HUES48 (cell line): Measurements from ENCODE around the gene AAR2.
A peak's percentile ranks its signal among the peaks of the same experiment; 100 is the strongest.

ENCODE experiments used
- H3K27ac ChIP-seq: one replicate; pipeline ENCODE4 v1.7.0; 2013; ENCODE audit warnings: low read depth, low read length, inconsistent platforms
- H3K27me3 ChIP-seq: 2 replicates; pipeline ENCODE4 v1.6.1; 2013; ENCODE audit warnings: mild to moderate bottlenecking, low read length; ENCODE audit not compliant: control insufficient read depth, insufficient read depth
- H3K36me3 ChIP-seq: 2 replicates; pipeline ENCODE4 v1.6.1; 2013; ENCODE audit warnings: low read length; ENCODE audit not compliant: control insufficient read depth, insufficient read depth
- H3K4me1 ChIP-seq: 2 replicates; pipeline ENCODE4 v1.6.1; 2013; ENCODE audit warnings: mild to moderate bottlenecking, low read length; ENCODE audit not compliant: control insufficient read depth, insufficient read depth
- H3K4me3 ChIP-seq: 2 replicates; pipeline ENCODE4 v1.5.1; 2013; ENCODE audit warnings: mild to moderate bottlenecking, low read depth, low read length
- H3K9ac ChIP-seq: 2 replicates; pipeline ENCODE4 v1.6.1; 2013; ENCODE audit warnings: mild to moderate bottlenecking, low read depth, low read length, moderate library complexity
- H3K9me3 ChIP-seq: 2 replicates; pipeline ENCODE4 v1.6.1; 2013; ENCODE audit warnings: low read length; ENCODE audit not compliant: control insufficient read depth, insufficient read depth

AAR2 gene

GRCh38 chr20:36259177-36260061, 23.1 kb downstream of the AAR2 start:
- Histone ChIP-seq H3K27ac (peak overlapping the region; percentile 80), H3K4me1 (peaks cover 10% of the 10 kb centered on the region), H3K36me3 (peaks cover 24% of the 10 kb centered on the region; the same call in 1 of the 2 replicates), H3K27me3 (no peaks in the 10 kb centered on the region), H3K9ac (no peak overlapping the region), H3K4me3 (no peak overlapping the region), H3K9me3 (no peaks in the 10 kb centered on the region)

- Histone ChIP-seq H3K9ac (no peak overlapping the region), H3K27ac (no peak overlapping the region)
These were observed 24.0 kb downstream of the AAR2 start for GRCh38 chr20:36260316-36260715.

GRCh38 chr20:36261389-36262105, 25.3 kb downstream of the AAR2 start:
- H3K27me3 ChIP-seq: no peaks in the 10 kb centered on the region
- H3K9ac ChIP-seq: no peak overlapping the region
- H3K36me3 ChIP-seq: peaks cover 7% of the 10 kb centered on the region; the same call in 1 of the 2 replicates
- no peaks in the 10 kb centered on the region for H3K9me3 ChIP-seq
- H3K27ac ChIP-seq: no peak overlapping the region
- H3K4me1 ChIP-seq: peaks cover 10% of the 10 kb centered on the region
- no peak overlapping the region for H3K4me3 ChIP-seq

More at GRCh38 chr20:36260316-36260715, 24.0 kb downstream of the AAR2 start:
- Histone ChIP-seq H3K27me3 (no peaks in the 10 kb centered on the region), H3K36me3 (peaks cover 17% of the 10 kb centered on the region; the same call in 1 of the 2 replicates), H3K4me1 (peaks cover 10% of the 10 kb centered on the region), H3K4me3 (no peak overlapping the region), H3K9me3 (no peaks in the 10 kb centered on the region)

GRCh38 chr20:36262440-36262839, 26.2 kb downstream of the AAR2 start:
- H3K9ac ChIP-seq: no peak overlapping the region
- no peaks in the 10 kb centered on the region for H3K27me3 ChIP-seq
- no peaks in the 10 kb centered on the region for H3K9me3 ChIP-seq
- H3K4me1 ChIP-seq: peaks cover 10% of the 10 kb centered on the region
- H3K36me3 ChIP-seq: no peaks in the 10 kb centered on the region
- no peak overlapping the region for H3K27ac ChIP-seq
- no peak overlapping the region for H3K4me3 ChIP-seq

DNA sequence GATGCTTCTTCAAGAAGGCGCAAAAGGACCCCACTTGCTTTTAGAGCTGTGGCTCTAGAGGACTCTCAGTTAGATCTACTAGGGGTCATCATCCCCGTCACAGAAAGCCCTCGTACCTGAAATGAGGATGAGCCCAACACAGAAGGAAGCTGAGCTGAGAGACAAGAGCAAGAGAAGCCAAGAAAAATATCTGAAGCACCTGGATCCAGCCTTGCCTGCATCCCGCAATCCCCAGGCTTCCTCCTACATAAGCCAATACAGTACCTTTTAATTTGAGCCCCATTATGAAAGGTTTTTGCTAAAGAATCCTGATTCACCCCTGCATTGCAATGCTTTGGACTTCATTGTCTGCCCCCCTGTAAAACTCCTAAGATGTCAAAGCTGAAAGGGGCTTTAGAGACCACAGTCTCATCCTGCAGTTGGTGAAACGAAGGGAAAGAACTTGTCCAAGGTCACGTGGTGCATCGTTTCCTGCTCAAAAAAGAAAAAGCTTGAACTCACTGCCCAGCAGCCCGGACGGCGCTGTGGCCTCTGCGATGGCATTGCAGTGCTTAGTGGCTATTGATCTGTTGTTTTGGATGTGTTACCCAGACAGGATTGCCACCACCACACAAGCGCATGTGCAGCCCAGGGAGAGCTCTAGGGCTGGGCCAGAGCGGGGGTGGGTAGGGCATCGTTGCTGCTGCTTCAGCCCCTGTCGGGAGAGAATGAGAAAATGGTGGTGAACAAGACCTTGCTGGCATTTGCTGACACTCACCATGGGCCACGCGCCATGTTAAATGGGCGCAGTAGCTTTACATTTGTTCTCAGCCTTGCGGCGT, 28.4 kb downstream of the AAR2 start:
- H3K9me3 ChIP-seq: no peaks in the 10 kb centered on the region
- no peak overlapping the region for H3K9ac ChIP-seq
- H3K4me1 ChIP-seq: 0 out of 2 replicates have a peak, but pooled peaks cover 5% of the 10 kb centered on the region
- no peak overlapping the region for H3K4me3 ChIP-seq
- H3K27ac ChIP-seq: no peak overlapping the region
- H3K36me3 ChIP-seq: no peaks in the 10 kb centered on the region
- H3K27me3 ChIP-seq: no peaks in the 10 kb centered on the region

- H3K36me3 ChIP-seq: no peaks in the 10 kb centered on the region
- H3K9me3 ChIP-seq: no peaks in the 10 kb centered on the region
- H3K27me3 ChIP-seq: no peaks in the 10 kb centered on the region
- H3K4me3 ChIP-seq: no peak overlapping the region
- H3K4me1 ChIP-seq: 0 out of 2 replicates have a peak, but pooled peaks cover 4% of the 10 kb centered on the region
- H3K9ac ChIP-seq: no peak overlapping the region
- no peak overlapping the region for H3K27ac ChIP-seq
These were observed 29.9 kb downstream of the AAR2 start for GRCh38 chr20:36266189-36266588.

- no peaks in the 10 kb centered on the region for H3K36me3 ChIP-seq
- H3K4me3 ChIP-seq: no peak overlapping the region
- no peak overlapping the region for H3K9ac ChIP-seq
- H3K27ac ChIP-seq: no peak overlapping the region
- no peaks in the 10 kb centered on the region for H3K27me3 ChIP-seq
- no peaks in the 10 kb centered on the region for H3K9me3 ChIP-seq
- 0 out of 2 replicates have a peak, but pooled peaks cover 4% of the 10 kb centered on the region for H3K4me1 ChIP-seq
These were observed 31.5 kb downstream of the AAR2 start for GRCh38 chr20:36267605-36268381.

DNA sequence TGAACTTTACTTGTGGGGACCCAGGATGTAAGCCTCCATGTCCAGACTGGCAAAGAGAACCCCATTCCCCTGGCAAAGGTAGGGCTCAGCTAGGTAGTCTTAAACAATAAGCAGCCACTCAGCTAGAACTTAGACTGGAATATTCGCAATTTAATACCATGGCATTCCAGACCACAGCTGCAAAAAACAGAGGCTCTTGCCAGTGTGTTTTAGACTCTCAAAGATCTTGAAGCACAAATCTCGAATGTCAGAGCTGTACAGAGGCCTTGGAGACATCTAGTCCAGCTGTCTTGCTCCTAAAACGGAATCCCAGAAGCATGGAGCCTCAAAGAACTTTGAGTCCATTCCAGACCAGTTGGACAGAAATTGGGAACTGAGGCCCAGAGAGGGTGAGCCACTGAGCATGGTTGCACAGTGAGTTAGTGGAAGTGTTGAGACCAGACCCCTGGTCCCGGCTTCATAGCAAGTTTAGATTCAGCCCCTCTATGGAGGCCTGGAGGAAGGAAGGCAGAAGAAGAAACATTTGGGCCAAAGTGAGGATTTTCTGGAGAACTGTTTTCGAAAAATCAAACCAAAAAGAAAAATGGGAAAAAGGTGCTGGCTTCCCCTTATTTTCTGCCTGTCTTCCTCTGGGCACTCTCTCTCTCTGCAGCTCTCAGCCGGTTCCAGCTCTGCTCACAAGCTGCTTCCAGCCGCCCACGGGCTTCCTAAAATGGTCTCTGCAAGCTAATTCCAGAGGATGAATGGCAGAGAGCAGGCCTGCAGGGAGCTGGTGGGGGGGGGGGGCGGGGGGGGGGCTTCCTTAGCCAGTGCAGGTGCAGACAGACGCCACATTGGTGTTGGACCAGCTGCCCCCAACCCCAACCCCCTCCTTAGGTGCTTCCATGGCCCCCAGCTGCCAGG, 32.4 kb downstream of the AAR2 start:
- Histone ChIP-seq H3K9me3 (no peaks in the 10 kb centered on the region), H3K4me3 (no peak overlapping the region), H3K9ac (no peak overlapping the region), H3K36me3 (no peaks in the 10 kb centered on the region), H3K27me3 (no peaks in the 10 kb centered on the region), H3K27ac (peak overlapping the region; percentile 12), H3K4me1 (0 out of 2 replicates have a peak, but pooled peaks cover 4% of the 10 kb centered on the region)

- no peaks in the 10 kb centered on the region for H3K27me3 ChIP-seq
- H3K36me3 ChIP-seq: no peaks in the 10 kb centered on the region
- H3K27ac ChIP-seq: no peak overlapping the region
- H3K4me1 ChIP-seq: 0 out of 2 replicates have a peak, but pooled peaks cover 4% of the 10 kb centered on the region
- H3K9ac ChIP-seq: no peak overlapping the region
- H3K9me3 ChIP-seq: no peaks in the 10 kb centered on the region
- H3K4me3 ChIP-seq: no peak overlapping the region
These were observed 33.2 kb downstream of the AAR2 start for GRCh38 chr20:36269507-36269906.
